GM18499 (cell line): ENCODE measurements around the gene XXYLT1.

Experiments used
- ATAC-seq: cut with Tn5 transposase; IDR thresholded peaks from one replicate; pipeline ENCODE4 v1.9.1; 2021; ENCODE audit warnings: moderate number of reproducible peaks; ENCODE audit not compliant: insufficient read depth, unreplicated experiment

XXYLT1 gene

DNA sequence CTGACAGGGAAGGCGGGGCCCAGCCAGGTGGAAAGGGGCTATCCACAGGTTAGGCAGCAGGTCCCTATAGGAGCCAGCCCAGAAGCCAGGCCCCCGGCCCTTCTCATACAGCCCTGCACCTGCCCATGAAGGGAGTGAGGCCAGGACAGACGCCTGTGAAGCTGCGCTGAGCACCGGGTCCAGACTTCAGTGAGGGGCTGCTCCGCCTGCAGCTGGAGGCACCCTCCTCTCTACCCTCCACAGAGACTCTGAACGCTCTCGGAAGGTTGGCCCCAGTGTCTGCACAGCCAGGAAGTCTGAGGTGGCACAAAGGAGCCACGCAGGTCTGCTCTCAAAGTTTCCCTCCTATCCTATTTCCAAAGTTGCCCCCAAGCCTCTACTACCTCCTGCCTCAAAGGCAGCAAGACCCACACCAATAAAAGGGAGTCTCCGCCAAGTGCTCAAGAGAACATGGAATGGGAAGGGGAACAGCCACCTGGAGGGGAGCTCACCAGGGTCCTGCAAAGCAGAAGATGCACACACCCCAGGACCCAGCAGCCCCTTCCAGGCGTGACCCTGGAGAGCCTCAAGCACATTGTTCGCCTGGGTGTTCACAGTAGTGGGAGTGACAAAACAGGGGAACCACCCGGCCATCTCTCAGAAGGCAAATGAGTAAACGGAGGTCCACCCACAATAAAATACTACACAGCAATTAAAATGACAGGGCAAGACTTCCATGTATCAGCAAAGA is 19.5 kb downstream of the XXYLT1 start:
- no peak for ATAC-seq

DNA sequence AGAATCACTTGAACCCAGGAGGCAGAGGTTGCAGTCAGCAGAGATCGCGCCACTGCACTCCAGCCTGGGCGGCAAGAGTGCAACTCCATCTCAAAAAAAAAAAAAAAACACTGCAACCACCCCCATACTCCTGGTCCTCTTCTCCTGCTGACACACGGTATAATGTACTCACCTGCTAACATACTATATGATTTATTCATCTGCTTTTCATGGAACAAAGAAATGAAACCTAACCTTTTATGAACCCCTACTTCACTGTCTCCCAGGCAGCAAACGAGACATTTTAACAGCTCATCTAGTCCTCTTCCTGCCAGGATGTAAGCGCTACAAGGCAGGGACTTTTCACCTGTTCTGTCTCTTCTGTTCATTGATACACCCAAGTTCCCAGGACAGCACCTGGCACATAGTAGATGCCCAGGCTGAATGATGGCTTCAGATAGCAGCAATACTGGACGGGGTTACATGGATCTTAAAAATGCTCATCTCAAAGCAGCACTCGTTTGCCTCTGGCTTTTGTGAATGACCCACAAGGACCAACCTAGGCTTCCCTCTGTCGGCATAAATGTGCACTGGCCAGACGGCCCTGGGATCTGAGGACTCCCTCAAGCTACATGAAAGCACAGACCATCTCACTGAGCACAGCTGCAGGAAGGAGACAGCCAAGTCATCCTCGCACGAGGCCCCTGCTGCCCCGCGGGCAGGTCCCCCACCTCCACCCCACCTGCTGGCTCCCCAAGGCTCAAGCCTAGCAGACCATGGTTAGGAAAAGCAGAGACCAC is 20.3 kb downstream of the XXYLT1 start:
- no peak for ATAC-seq

DNA sequence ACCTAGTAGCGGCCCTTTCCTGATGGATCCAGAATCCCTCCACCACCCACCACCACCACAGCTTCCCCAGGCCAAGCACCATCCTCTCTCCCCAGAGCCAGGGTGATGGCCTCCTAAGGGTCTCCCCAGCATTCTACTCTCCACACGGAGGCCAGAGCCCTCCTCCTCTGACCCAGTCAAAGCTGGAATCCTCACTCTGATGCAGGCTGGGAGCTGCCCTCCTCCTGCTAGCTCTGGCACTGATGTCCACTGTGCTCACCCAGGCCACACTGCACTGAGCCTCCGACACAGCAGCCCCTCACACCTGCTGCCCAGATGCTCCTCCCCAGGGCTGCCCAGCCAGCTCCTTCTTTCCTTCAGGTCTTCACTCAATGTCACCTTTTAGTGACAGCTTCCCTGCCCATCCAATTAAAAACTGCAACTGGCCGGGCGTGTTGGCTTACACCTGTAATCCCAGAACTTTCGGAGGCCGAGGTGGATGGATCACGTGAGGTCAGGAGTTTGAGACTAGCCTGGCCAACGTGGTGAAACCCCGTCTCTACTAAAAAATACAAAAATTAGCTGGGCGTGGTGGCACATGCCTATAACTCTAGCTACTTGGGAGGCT is 21.0 kb downstream of the XXYLT1 start:
- no peak for ATAC-seq

DNA sequence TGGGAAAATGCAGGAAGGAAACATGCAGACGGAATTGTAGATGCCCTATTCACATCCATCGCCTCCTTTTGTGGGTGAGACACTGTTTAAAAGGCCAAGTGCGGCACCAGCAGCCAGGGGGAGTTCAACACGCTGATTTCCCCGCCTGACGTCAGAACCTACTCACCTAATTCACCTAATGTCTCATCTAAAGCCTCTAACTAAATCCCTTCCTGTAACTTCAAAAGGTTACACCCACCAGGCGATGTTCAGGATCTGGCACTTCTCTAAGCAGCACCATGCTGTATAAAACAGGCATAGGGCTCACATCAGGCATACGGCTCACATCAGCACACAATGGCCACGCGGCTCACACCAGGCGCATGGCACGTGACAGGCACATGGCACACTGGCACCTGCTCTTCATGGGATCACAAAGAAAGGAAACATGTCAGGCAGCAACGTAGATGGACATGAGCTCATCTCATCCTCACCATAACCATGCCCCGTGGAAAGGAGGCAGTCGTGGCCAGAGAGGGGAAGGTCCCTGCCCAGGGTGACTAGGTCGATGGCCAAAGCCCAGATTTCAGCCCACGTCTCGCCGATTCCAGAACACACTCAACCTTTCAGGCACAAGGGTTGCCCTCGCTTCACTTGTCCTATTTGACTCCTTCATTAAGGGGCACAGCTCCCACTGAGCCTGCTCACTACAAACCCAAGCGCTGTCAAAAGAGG is 21.7 kb downstream of the XXYLT1 start:
- no peak for ATAC-seq

DNA sequence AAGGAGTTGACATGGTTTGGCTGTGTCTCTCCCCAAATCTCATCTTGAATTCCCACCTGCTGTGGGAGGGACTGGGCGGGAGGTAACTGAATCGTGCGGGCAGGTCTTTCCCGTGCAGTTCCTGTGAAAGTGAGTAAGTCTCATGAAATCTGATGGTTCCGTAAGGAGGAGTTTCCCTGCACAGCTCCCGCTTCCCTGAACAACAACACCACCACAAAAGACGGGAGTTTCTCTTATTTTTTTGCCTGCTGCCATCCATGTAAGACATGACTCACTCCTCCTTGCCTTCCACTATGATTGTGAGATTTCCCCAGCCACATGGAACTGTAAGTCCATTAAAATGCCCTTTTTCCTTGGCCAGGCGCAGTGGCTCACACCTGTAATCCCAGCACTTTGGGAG is 22.7 kb downstream of the XXYLT1 start:
- ATAC-seq = no peak

DNA sequence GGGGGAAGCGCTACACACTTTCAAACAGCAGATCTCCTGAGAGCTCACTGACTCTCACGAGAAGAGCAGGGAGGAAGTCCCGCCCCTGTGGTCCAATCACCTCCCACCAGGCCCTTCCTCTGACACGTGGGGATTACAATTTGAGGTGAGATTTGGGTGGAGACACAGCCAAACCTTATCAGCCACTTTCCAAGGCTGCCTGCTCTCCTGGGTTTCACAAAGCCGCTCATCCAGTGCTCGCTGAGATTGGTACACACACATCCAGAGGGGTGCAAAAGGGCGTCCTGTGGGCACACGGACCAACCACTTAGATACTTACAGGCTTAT is 23.1 kb downstream of the XXYLT1 start:
- ATAC-seq = no peak

DNA sequence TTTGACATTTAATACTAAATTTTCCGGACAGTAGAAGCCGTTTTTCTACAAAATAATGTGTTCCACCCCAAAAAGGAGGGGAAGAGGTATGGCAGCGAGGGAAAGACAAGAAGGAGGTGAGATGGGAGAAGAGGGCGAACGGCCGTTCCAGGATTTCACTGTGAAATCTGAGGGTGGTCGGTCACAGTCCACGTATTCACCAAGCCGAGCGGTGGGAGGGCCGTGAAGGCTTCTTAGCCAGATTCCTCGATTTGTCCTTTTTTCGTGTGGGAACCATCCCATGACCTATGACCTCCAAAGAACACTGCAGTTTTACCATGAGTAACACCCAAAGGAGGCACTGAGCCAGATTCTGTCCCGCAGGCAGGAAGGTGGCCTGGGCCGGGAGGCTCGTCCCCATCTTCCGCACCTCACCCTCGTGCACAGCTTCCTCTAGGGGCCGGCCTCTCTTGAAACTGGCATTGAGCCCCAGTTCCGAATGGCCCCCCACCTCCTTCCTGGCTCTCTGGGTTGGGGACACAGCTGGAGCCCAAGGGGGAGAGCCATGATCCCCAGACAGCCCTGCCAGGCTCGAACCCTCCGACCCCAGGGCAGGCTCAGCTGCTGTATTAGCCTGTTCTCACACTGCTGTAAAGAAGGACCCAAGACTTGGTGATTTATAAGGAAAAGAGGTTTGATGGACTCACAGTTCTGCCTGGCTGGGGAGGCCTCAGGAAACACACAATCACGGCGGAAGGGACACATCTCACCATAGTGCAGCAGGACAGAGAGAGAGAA is 23.7 kb downstream of the XXYLT1 start:
- no peak for ATAC-seq

DNA sequence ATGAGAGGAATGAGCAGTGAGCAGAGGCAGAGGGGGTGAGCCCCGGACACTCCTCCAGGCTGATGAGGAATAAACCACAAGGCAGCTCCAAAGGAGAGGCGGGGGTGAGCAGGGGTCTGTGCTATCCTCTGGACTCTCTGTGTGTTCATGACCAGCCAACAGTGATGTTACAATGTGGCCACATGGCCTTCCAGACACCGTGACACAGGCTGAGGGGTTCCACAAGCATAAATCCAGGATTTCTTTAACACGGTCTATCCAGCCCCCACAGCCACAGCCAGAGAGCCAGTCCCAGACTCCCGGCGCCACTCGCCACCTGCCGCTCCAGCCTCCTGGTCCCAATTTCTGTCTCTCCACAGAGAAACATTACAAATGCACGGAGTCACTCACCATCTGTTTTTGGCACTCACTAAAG is 24.4 kb downstream of the XXYLT1 start:
- no peak for ATAC-seq

DNA sequence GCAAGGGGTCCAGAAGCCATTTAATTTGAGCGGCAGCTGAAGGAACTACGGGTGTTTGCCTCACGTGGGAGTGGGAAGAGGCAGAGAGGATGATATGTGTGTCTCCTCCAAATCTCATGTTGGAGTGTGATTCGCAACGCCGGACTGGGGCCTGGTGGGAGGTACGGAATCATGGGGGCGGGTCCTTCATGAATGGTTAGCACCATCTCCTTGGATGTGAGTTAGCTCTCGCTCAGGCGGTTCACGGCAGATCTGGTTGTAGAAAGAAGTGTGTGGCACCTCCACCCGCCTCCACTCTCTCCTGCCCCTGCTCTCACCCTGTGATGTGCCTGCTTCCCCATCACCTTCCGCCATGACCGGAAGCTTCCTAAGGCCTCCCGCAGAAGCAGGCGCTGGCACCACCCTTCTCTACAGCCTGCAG is 25.4 kb downstream of the XXYLT1 start:
- no peak for ATAC-seq

DNA sequence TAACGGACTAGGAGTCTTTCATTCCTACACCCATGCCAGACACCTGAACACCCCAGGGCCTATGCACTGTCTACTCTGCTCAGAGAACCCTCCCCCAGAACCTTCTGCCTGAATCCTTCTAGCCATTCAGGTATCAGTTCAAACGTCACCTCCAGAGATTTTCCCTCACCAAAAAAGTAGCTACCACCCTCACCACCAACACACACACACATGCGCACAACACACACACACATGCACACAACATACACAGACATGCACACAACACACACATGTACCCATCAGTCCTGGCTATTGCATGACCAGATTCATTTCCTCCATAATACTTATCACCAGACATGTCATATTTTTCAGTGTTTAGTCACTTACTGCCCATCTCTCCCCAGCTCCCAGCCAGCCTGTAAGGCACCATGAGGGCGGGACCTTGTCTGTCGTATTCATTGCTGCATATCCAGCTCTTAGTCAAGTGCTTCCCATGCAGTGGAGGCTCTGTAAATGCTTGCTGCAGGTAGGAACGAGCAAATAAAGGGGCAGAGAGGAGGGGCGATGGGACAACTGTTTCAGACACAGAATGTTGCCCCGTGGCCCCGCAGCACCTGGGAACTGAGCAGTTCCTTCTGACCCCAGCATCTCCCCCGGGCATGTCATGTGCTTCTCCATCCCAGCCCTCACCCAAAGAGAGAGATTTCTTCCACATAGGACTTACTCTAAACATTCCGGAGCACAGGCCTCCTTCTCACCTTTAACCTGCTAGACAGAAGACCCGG is 29.2 kb downstream of the XXYLT1 start:
- ATAC-seq = no peak

DNA sequence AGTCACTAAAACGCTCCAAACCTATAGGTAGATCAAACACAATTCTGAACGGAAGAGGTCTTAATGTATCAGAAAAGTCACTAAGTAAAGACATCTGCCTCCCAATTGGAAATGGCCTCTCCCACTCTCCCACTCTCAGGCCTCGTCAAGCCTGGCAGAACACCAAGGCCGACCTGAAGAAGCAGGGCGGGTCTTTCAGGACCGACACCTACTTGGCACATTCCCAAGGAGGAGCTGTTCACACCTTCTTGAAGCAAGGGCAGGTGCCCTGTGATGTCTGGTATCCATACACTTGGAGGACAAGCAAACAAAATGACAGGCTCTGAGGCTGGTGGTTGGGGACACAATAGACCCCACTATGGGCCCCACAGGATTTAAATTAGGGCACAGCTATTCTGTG is 30.0 kb downstream of the XXYLT1 start:
- no peak for ATAC-seq

DNA sequence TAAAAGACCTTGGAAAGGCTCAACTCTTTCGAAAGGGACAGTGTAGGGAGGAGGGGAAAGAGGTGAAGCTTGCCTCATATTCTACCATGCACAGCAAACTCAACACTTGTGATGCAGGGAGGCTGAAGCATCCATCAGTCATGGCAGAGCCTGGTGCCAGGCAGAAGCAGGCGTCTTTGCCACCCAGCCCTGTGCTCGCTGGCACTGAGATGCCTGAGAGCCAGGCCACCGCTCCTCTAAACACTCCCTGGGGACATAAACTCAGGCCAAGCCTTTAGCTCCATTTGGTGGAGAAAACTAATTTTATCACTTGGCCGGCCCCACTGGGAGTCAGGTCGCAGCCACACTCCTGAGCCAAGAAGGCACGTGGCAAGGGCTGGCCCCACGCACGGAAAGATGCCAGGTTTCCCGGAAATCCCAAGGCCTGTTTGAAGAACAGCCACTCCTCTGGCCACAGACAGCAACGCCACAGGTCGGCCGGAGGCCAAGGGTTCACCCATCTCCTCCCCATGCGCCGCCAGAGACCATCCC is 30.7 kb downstream of the XXYLT1 start:
- no peak for ATAC-seq

DNA sequence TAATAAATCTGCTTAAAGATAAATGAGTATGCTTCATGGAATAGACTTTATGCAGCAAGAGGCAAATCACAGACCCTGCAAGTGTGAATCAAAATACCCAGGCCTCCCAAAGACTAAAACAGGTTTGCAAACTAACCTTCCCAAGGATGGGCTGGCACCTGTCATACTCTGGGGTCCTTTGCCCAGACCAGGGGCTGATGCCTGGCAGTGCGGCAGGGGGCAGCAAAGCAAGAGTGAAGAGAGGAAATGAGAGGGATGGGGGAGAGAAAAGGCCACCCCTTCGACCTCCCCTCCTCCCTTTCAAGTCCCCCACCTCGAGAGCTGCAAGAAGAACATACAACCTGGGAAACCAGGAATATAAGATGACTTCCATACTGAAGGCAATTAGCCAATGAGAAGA is 31.8 kb downstream of the XXYLT1 start:
- no peak for ATAC-seq

DNA sequence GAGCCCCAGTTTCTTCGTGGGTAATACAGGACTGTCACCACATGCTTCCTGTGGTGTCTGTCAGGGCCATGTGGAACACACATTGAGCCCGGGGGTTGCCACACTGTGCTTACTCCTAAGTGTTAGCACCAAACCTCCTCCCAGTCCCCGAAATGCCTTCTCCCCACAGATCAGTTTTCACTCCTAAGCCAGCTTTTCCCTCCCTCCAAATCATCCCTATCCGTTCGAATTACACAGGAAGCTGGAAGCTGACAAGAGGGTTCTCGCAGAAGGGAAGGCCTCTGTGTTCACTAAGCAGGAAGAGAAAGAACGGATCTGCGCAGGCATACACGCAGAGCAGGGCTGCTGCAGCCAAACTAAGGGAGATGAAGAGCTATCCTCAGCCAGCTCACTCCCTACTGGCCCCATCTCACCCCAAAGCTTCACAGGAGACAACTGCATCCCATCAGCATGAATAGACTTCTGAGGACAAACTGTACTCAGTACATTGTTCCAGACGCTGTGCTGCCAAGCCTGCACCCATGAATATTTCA is 32.3 kb downstream of the XXYLT1 start:
- no peak for ATAC-seq

DNA sequence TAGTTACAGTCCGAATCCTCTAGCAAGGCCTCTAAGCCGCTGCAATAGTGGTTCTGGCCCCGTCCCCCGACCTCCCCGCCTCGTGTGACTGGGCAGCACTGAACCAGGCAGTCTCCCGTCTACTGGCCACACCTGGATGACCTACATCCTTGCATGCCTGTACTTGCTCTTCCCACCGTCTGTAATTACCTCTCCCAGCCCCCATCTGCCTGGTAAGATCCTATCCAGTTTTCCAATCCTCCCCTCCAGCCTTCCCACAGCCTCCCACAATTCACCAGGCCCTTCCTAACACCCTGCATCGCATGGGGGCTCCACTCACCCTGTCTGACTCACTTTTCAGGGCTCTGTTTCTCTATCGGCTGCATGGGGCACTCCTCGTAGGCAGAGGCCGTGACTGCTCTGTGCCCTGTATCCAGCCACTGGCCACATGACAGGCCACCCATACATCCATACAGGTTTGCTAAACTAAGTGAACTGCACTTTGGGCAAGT is 32.8 kb downstream of the XXYLT1 start:
- ATAC-seq = no peak

DNA sequence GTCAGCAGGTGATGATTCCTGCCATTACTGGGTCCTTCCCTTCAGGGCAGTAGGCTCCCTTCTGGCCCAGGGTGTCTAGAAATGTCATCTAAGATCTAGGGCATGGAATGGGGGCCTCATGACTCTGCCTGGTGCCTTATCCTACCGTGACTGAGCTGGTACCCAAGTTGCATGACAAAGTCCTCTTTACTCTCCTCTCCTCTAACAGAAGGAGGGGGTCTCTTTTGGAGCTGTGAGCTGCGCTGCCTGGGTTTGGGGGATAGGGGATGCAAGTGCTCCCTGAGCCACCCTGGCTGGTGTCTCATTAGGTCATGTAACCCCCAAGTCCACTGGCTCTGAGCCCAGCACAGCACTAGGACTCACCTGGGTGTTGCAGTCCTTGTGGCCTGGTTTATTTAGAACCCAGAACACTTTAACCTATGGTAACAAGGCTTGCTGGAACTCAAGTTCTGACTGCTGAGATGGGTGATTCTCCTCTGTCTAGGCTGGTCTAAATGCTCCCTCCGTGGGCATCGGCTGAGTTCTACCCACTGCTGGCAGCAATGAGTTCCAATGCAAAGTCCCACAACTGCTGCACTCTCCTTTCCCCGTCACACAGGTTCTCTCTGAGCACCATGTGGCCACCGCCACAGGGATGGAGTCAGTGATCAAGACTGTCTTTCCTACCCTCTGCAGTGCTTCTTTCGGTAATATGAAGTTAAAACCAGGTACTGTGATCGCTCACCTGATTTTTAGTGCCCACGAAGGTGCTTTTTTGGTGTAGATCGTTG is 34.0 kb downstream of the XXYLT1 start:
- ATAC-seq = no peak

DNA sequence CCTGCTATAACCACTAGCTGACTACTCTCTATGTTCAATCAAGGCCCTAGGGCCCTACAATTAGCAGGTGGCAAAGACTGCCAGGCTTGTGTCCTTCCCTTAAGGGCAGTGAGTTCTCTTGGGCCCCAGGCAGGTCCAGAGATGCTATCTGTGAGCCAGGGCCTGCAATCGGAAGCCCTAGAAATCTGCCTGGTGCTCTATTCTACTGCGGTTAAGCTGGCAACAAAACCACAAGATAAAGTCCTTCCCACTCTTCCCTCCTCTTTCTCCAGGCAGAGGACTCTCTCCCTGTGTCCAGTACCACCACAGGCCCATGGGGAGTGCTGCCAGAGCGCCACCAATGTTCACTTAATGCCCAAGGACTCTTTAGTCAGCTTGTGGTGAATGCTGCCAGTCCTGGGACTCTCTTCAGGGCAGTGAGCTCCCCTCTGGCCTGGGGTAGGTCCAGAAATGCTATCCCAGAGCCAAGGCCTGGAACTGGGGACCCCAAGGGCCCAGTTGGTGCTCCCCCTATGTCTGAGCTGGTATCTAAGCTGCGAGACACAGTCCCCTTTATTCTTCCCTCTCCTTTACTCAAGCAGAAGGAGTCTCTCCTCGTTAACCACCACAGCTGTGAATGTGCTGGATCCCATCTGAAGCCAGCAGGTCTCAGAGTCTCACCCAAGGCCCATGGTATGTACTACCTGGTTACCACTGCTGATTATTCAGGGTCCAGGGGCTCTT is 34.7 kb downstream of the XXYLT1 start:
- no peak for ATAC-seq

DNA sequence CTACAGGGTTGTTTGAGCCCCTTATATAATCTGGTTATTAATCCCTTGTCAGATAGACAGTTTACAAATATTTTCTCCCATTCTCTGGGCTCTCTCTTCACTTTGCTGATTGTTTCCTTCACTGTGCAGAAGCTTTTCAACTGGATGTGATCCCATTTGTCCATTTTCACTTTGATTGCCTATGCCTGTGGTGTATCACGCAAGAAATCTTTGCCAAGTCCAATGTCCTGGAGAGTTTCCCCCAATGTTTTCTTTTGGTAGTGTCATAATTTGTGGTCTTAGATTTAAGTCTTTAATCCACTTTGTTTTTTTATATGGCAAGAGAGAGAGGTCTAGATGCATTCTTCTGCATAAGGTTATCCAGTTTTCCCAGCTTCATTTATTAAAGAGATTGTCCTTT is 40.7 kb downstream of the XXYLT1 start:
- no peak for ATAC-seq
